ENCODE results near the gene BCDIN3D. TPM values are rescaled to one million over a fixed set of nuclear protein-coding genes. Genes with fewer than 3 reads are reported as not detected.

Gene BCDIN3D
- total and polyA plus RNA-seq, 2 of the 8 experiments (the other 6 are each of a cell fraction or from before 2014, with no cell fraction given), result 1.6 to 2.4 TPM

DNA sequence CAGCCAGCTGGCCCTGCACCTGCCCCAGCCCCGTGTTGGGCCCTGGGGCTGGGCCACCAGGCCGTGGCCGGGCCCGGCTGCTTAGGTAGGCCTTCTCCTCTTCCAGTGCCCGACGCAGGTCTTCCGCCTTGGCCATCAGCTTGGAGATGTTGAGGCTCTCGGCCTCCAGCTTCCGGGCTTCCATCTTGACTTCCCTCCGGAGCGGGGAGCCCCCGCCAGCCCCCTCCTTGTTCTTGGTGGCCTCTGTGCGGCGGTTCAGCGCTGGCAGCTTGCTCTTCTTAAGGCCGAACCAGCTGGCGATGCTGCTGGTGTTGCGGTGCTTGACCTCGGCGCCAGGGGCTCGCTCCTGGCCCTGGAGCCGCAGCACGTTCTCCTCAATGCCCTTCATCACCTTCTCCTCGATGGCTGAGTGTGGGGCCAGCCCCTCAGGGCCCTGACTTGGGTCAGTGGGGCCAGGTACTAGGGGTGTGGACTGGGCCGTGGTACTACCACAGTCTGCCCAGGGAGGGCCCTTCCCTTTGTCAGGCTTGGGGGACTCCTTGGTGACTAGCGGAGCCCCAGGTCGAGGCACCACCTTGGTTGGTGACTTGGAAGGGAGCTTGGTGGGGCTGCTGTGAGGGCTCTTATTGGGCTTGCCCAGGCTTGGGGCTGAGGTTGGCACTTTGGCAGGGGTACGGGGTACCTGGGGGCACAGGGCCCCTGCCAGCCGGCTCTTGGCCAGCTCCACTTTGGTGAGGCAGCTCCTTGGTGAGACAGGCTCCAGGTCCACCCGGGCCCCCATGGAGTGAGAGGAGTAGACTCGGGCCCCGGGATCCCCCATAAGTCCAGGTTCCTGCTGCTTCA is 47.9 kb downstream of the BCDIN3D start (continued):
- TF ChIP-seq SAP30 (IDR thresholded peaks at IDR 0.05; ENCODE audit: insufficient read depth, insufficient replicate concordance, low read length), result no peak
- TF ChIP-seq, protein P1, sequence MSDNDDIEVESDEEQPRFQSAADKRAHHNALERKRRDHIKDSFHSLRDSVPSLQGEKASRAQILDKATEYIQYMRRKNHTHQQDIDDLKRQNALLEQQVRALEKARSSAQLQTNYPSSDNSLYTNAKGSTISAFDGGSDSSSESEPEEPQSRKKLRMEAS (IDR thresholded peaks at IDR 0.05), result no peak
- no peak for TF ChIP-seq ASH2L (IDR thresholded peaks at IDR 0.05; ENCODE audit: low read length)
- no peak for TF ChIP-seq KDM4A (IDR thresholded peaks at IDR 0.05; ENCODE audit: low read depth, low read length, severe bottlenecking)
- no peak for TF ChIP-seq YY1 (IDR thresholded peaks at IDR 0.05; ENCODE audit: low read depth, low read length)
- TF ChIP-seq RAD21 (IDR thresholded peaks at IDR 0.05 in 1 of 2, conservative IDR thresholded peaks at IDR 0.05 in 1 of 2; ENCODE audit: low read depth in 2 of 2, low read length in 2 of 2), result no peak
- TF ChIP-seq, protein P2, sequence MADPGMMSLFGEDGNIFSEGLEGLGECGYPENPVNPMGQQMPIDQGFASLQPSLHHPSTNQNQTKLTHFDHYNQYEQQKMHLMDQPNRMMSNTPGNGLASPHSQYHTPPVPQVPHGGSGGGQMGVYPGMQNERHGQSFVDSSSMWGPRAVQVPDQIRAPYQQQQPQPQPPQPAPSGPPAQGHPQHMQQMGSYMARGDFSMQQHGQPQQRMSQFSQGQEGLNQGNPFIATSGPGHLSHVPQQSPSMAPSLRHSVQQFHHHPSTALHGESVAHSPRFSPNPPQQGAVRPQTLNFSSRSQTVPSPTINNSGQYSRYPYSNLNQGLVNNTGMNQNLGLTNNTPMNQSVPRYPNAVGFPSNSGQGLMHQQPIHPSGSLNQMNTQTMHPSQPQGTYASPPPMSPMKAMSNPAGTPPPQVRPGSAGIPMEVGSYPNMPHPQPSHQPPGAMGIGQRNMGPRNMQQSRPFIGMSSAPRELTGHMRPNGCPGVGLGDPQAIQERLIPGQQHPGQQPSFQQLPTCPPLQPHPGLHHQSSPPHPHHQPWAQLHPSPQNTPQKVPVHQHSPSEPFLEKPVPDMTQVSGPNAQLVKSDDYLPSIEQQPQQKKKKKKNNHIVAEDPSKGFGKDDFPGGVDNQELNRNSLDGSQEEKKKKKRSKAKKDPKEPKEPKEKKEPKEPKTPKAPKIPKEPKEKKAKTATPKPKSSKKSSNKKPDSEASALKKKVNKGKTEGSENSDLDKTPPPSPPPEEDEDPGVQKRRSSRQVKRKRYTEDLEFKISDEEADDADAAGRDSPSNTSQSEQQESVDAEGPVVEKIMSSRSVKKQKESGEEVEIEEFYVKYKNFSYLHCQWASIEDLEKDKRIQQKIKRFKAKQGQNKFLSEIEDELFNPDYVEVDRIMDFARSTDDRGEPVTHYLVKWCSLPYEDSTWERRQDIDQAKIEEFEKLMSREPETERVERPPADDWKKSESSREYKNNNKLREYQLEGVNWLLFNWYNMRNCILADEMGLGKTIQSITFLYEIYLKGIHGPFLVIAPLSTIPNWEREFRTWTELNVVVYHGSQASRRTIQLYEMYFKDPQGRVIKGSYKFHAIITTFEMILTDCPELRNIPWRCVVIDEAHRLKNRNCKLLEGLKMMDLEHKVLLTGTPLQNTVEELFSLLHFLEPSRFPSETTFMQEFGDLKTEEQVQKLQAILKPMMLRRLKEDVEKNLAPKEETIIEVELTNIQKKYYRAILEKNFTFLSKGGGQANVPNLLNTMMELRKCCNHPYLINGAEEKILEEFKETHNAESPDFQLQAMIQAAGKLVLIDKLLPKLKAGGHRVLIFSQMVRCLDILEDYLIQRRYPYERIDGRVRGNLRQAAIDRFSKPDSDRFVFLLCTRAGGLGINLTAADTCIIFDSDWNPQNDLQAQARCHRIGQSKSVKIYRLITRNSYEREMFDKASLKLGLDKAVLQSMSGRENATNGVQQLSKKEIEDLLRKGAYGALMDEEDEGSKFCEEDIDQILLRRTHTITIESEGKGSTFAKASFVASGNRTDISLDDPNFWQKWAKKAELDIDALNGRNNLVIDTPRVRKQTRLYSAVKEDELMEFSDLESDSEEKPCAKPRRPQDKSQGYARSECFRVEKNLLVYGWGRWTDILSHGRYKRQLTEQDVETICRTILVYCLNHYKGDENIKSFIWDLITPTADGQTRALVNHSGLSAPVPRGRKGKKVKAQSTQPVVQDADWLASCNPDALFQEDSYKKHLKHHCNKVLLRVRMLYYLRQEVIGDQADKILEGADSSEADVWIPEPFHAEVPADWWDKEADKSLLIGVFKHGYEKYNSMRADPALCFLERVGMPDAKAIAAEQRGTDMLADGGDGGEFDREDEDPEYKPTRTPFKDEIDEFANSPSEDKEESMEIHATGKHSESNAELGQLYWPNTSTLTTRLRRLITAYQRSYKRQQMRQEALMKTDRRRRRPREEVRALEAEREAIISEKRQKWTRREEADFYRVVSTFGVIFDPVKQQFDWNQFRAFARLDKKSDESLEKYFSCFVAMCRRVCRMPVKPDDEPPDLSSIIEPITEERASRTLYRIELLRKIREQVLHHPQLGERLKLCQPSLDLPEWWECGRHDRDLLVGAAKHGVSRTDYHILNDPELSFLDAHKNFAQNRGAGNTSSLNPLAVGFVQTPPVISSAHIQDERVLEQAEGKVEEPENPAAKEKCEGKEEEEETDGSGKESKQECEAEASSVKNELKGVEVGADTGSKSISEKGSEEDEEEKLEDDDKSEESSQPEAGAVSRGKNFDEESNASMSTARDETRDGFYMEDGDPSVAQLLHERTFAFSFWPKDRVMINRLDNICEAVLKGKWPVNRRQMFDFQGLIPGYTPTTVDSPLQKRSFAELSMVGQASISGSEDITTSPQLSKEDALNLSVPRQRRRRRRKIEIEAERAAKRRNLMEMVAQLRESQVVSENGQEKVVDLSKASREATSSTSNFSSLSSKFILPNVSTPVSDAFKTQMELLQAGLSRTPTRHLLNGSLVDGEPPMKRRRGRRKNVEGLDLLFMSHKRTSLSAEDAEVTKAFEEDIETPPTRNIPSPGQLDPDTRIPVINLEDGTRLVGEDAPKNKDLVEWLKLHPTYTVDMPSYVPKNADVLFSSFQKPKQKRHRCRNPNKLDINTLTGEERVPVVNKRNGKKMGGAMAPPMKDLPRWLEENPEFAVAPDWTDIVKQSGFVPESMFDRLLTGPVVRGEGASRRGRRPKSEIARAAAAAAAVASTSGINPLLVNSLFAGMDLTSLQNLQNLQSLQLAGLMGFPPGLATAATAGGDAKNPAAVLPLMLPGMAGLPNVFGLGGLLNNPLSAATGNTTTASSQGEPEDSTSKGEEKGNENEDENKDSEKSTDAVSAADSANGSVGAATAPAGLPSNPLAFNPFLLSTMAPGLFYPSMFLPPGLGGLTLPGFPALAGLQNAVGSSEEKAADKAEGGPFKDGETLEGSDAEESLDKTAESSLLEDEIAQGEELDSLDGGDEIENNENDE (IDR thresholded peaks at IDR 0.05; ENCODE audit: insufficient replicate concordance, low read length), result no peak
- no peak for TF ChIP-seq POLR2A (IDR thresholded peaks at IDR 0.05; ENCODE audit: control extremely low read depth in 1 of 2, low read depth in 2 of 2, low read length in 2 of 2)
- TF ChIP-seq BRCA1 (IDR thresholded peaks at IDR 0.05; ENCODE audit: low read depth, low read length), result no peak
- no peak for TF ChIP-seq SP4 (IDR thresholded peaks at IDR 0.05; ENCODE audit: low read length)

Measured in H1 (cell line).